ENCODE results near the gene GPN2. TPM values are rescaled to one million over a fixed set of nuclear protein-coding genes. Genes with fewer than 3 reads are reported as not detected.
A peak's percentile ranks its signal among the peaks of the same experiment; 100 is the strongest.

The GPN2 gene
- 9.0 TPM for total RNA-seq

- peak; percentile 49 for DNase-seq
Measured at GRCh38 chr1:26889551-26890466, at the start of gene GPN2. TSS of gene GPN2 (minus strand) at chr1:26890283. CDS start at chr1:26890096, 187 bp downstream.

- no peak for DNase-seq
Measured at GRCh38 chr1:26938659-26939025, 48.6 kb upstream of the GPN2 start.

- no peak for DNase-seq
Measured at GRCh38 chr1:26938004-26938658, 48.0 kb upstream of the GPN2 start.

- no peak for DNase-seq
Measured at GRCh38 chr1:26936823-26937222, 46.7 kb upstream of the GPN2 start.

GRCh38 chr1:26932531-26932930 lies 42.4 kb upstream of the GPN2 start:
- no peak for DNase-seq

GRCh38 chr1:26923711-26924110 lies 33.6 kb upstream of the GPN2 start:
- DNase-seq, result no peak

GRCh38 chr1:26922901-26923300 lies 32.8 kb upstream of the GPN2 start:
- DNase-seq, result no peak

GRCh38 chr1:26922431-26922729 lies 32.3 kb upstream of the GPN2 start:
- no peak for DNase-seq

- DNase-seq, result peak; percentile 96
Measured at GRCh38 chr1:26921540-26922430, 31.7 kb upstream of the GPN2 start, which contains the start of gene NUDC. TSS of gene NUDC (plus strand) at chr1:26921743. CDS start at chr1:26921849, 106 bp downstream.

GRCh38 chr1:26921126-26921539 lies 31.1 kb upstream of the GPN2 start:
- no peak for DNase-seq

GRCh38 chr1:26915204-26915842 lies 25.2 kb upstream of the GPN2 start:
- no peak for DNase-seq

GRCh38 chr1:26913754-26914619 lies 23.9 kb upstream of the GPN2 start, which contains the start of gene NR0B2:
TSS of gene NR0B2 (minus strand) at chr1:26913975. CDS start at chr1:26913940, 35 bp downstream.
- no peak for DNase-seq

GRCh38 chr1:26913389-26913753 lies 23.3 kb upstream of the GPN2 start:
- DNase-seq, result no peak

GRCh38 chr1:26912147-26912490 lies 22.0 kb upstream of the GPN2 start:
- no peak for DNase-seq

- DNase-seq, result no peak
Measured at GRCh38 chr1:26911399-26912146, 21.5 kb upstream of the GPN2 start.

GRCh38 chr1:26910343-26911160 lies 20.5 kb upstream of the GPN2 start:
- no peak for DNase-seq

GRCh38 chr1:26909951-26910342 lies 19.9 kb upstream of the GPN2 start:
- no peak for DNase-seq

GRCh38 chr1:26907071-26907917 lies 17.2 kb upstream of the GPN2 start:
- no peak for DNase-seq
